SK-N-SH treated with all-trans-retinoic acid at 6 μM for 48 hours (cell line): Measurements from ENCODE around the gene OBSCN.

Source experiments
- ATAC-seq: fragments of 200-7000 bp; cut with Tn5 transposase; 3 replicates; pipeline ENCODE4 v1.9.1; 2020; ENCODE audit warnings: mild to moderate bottlenecking, moderate library complexity
- ARNTL ChIP-seq: fragments of 450-650 bp; formaldehyde crosslinking; IDR thresholded peaks from 2 replicates; pipeline ENCODE4 v1.5.0; 2020; ENCODE audit warnings: low read depth, mild to moderate bottlenecking, moderate library complexity, borderline replicate concordance
- BACH2 ChIP-seq: fragments of 250-450 bp; sonication (Bioruptor Pico); IDR thresholded peaks from 2 replicates; pipeline ENCODE4 v1.9.0; 2021; ENCODE audit warnings: mild to moderate bottlenecking, borderline replicate concordance
- CREB5 ChIP-seq: fragments of 250-450 bp; sonication (Bioruptor Pico); IDR thresholded peaks from 2 replicates; pipeline ENCODE4 v1.5.1; 2020; ENCODE audit warnings: low read depth, mild to moderate bottlenecking, moderate library complexity
- CSDC2 ChIP-seq: fragments of 250-450 bp; sonication (Bioruptor Pico); IDR thresholded peaks from 2 replicates; pipeline ENCODE4 v1.5.0; 2020; ENCODE audit warnings: mild to moderate bottlenecking, moderate library complexity
- ESRRG ChIP-seq: fragments of 250-450 bp; sonication (Bioruptor Pico); IDR thresholded peaks from 2 replicates; pipeline ENCODE4 v1.6.1; 2021; ENCODE audit warnings: mild to moderate bottlenecking
- GLIS3 ChIP-seq: fragments of 250-450 bp; sonication (Bioruptor Pico); IDR thresholded peaks from 2 replicates; pipeline ENCODE4 v1.5.0; 2020; ENCODE audit warnings: mild to moderate bottlenecking, moderate library complexity
- ISL1 ChIP-seq: fragments of 250-450 bp; sonication (Bioruptor Pico); IDR thresholded peaks from 2 replicates; pipeline ENCODE4 v2.1.2; 2022; ENCODE audit warnings: mild to moderate bottlenecking, moderate library complexity
- OSR1 ChIP-seq: fragments of 250-450 bp; sonication (Bioruptor Pico); IDR thresholded peaks from 2 replicates; pipeline ENCODE4 v1.8.0; 2022; ENCODE audit warnings: moderate library complexity, mild to moderate bottlenecking, inconsistent platforms
- POU6F1 ChIP-seq: fragments of 250-450 bp; sonication (Bioruptor Pico); IDR thresholded peaks from 2 replicates; pipeline ENCODE4 v1.8.0; 2021; ENCODE audit warnings: low read depth, mild to moderate bottlenecking, moderate library complexity, borderline replicate concordance
- PPARA ChIP-seq: fragments of 250-450 bp; sonication (Bioruptor Pico); IDR thresholded peaks from 2 replicates; pipeline ENCODE4 v1.5.0; 2020; ENCODE audit warnings: mild to moderate bottlenecking, borderline replicate concordance
- RARB ChIP-seq: fragments of 250-450 bp; sonication (Bioruptor Pico); IDR thresholded peaks from 2 replicates; pipeline ENCODE4 v1.8.0; 2021; ENCODE audit warnings: mild to moderate bottlenecking, moderate library complexity
- SNAI2 ChIP-seq: fragments of 250-450 bp; sonication (Bioruptor Pico); IDR thresholded peaks from 2 replicates; pipeline ENCODE4 v1.5.0; 2020; ENCODE audit warnings: mild to moderate bottlenecking, moderate library complexity
- TCF4 ChIP-seq: fragments of 250-450 bp; sonication (Bioruptor Pico); IDR thresholded peaks from 2 replicates; pipeline ENCODE4 v1.8.0; 2021; ENCODE audit warnings: mild to moderate bottlenecking, moderate library complexity, borderline replicate concordance
- TOX ChIP-seq: fragments of 250-450 bp; sonication (Bioruptor Pico); IDR thresholded peaks from 2 replicates; pipeline ENCODE4 v1.8.0; 2021; ENCODE audit warnings: mild to moderate bottlenecking, moderate library complexity, borderline replicate concordance
- ZFP3 ChIP-seq: fragments of 250-450 bp; sonication (Bioruptor Pico); IDR thresholded peaks from 2 replicates; pipeline ENCODE4 v1.5.0; 2020; ENCODE audit warnings: mild to moderate bottlenecking, moderate library complexity
- ZFP30 ChIP-seq: fragments of 450-650 bp; formaldehyde crosslinking; IDR thresholded peaks from 2 replicates; pipeline ENCODE4 v1.5.0; 2022; ENCODE audit warnings: mild to moderate bottlenecking, moderate library complexity
- ZNF565 ChIP-seq: fragments of 450-650 bp; formaldehyde crosslinking; conservative IDR thresholded peaks from 2 replicates; pipeline ENCODE4 v1.5.0; 2020; ENCODE audit warnings: low read depth, mild to moderate bottlenecking, moderate library complexity
- ZNF70 ChIP-seq: fragments of 450-650 bp; formaldehyde crosslinking; IDR thresholded peaks from 2 replicates; pipeline ENCODE4 v1.5.0; 2020; ENCODE audit warnings: mild to moderate bottlenecking, moderate library complexity
- ZNF8 ChIP-seq: fragments of 450-650 bp; formaldehyde crosslinking; IDR thresholded peaks from 2 replicates; pipeline ENCODE4 v1.5.0; 2020; ENCODE audit warnings: mild to moderate bottlenecking, moderate library complexity
- TF ChIP-seq, protein P1 (sequence below): fragments of 250-450 bp; sonication (Bioruptor Pico); IDR thresholded peaks from 2 replicates; pipeline ENCODE4 v1.5.0; 2020; ENCODE audit warnings: mild to moderate bottlenecking, moderate library complexity
- TF ChIP-seq, protein P2 (sequence below): fragments of 250-450 bp; sonication (Bioruptor Pico); IDR thresholded peaks from 2 replicates; pipeline ENCODE4 v1.5.1; 2021; ENCODE audit warnings: mild to moderate bottlenecking, moderate library complexity
- TF ChIP-seq, protein P3 (sequence below): fragments of 250-450 bp; sonication (Bioruptor Pico); IDR thresholded peaks from 2 replicates; pipeline ENCODE4 v1.8.0; 2020; ENCODE audit warnings: mild to moderate bottlenecking, moderate library complexity, borderline replicate concordance

OBSCN gene

DNA sequence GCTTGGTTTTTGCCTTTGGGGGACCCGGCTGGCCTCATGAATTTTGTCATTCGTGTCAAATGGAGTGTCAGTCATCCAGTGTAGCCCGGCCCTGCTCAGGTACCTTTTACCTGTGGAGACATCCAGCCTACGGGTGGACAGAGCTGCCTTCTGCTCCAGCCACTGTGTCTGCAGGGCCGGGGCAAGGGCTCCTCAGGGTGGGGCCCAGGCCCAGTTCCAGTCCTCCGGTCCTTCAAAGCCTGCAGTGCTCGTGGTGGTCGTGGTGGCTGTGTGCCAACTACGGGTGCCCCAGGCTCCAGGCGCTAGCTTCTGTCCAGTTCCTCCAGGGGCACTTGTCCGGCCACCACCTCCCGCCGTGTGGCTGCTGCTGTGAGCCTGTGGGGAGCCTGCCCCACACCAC, 144.0 kb downstream of the OBSCN start:
- ATAC-seq = no peak
- TF ChIP-seq ARNTL = no peak
- TF ChIP-seq, protein P1, sequence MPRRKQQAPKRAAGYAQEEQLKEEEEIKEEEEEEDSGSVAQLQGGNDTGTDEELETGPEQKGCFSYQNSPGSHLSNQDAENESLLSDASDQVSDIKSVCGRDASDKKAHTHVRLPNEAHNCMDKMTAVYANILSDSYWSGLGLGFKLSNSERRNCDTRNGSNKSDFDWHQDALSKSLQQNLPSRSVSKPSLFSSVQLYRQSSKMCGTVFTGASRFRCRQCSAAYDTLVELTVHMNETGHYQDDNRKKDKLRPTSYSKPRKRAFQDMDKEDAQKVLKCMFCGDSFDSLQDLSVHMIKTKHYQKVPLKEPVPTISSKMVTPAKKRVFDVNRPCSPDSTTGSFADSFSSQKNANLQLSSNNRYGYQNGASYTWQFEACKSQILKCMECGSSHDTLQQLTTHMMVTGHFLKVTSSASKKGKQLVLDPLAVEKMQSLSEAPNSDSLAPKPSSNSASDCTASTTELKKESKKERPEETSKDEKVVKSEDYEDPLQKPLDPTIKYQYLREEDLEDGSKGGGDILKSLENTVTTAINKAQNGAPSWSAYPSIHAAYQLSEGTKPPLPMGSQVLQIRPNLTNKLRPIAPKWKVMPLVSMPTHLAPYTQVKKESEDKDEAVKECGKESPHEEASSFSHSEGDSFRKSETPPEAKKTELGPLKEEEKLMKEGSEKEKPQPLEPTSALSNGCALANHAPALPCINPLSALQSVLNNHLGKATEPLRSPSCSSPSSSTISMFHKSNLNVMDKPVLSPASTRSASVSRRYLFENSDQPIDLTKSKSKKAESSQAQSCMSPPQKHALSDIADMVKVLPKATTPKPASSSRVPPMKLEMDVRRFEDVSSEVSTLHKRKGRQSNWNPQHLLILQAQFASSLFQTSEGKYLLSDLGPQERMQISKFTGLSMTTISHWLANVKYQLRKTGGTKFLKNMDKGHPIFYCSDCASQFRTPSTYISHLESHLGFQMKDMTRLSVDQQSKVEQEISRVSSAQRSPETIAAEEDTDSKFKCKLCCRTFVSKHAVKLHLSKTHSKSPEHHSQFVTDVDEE (CRISPR knock-in tag) = no peak

- TF ChIP-seq ESRRG (CRISPR knock-in tag) = no peak
- TF ChIP-seq BACH2 (CRISPR knock-in tag) = no peak
- no peak for TF ChIP-seq CSDC2 (CRISPR knock-in tag)
- TF ChIP-seq, protein P1 (CRISPR knock-in tag) = no peak
- TF ChIP-seq CREB5 (CRISPR knock-in tag) = no peak
- no peak for TF ChIP-seq ZNF70 (CRISPR knock-in tag)
- no peak for TF ChIP-seq TOX
- TF ChIP-seq SNAI2 (CRISPR knock-in tag) = no peak
- no peak for TF ChIP-seq ZNF8 (CRISPR knock-in tag)
- TF ChIP-seq, protein P2, sequence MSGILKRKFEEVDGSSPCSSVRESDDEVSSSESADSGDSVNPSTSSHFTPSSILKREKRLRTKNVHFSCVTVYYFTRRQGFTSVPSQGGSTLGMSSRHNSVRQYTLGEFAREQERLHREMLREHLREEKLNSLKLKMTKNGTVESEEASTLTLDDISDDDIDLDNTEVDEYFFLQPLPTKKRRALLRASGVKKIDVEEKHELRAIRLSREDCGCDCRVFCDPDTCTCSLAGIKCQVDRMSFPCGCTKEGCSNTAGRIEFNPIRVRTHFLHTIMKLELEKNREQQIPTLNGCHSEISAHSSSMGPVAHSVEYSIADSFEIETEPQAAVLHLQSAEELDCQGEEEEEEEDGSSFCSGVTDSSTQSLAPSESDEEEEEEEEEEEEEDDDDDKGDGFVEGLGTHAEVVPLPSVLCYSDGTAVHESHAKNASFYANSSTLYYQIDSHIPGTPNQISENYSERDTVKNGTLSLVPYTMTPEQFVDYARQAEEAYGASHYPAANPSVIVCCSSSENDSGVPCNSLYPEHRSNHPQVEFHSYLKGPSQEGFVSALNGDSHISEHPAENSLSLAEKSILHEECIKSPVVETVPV (CRISPR knock-in tag) = no peak
- TF ChIP-seq ARNTL = no peak
- no peak for TF ChIP-seq PPARA (CRISPR knock-in tag)
- TF ChIP-seq ZFP3 (CRISPR knock-in tag) = no peak
- no peak for TF ChIP-seq OSR1 (CRISPR knock-in tag)
- no peak for TF ChIP-seq ZFP30 (CRISPR knock-in tag)
- no peak for TF ChIP-seq ISL1 (CRISPR knock-in tag)
- TF ChIP-seq ZNF565 (CRISPR knock-in tag) = no peak
- no peak for ATAC-seq
Measured at GRCh38 chr1:228352677-228353481, 145.0 kb downstream of the OBSCN start.

- ATAC-seq = no peak
- TF ChIP-seq ZNF70 (CRISPR knock-in tag) (no peak), TOX (no peak), PPARA (CRISPR knock-in tag) (no peak), GLIS3 (CRISPR knock-in tag) (no peak), OSR1 (CRISPR knock-in tag) (no peak), CSDC2 (CRISPR knock-in tag) (no peak), ARNTL (no peak), TCF4 (no peak), SNAI2 (CRISPR knock-in tag) (no peak), RARB (CRISPR knock-in tag) (no peak), ISL1 (CRISPR knock-in tag) (no peak), POU6F1 (no peak), ZFP3 (CRISPR knock-in tag) (no peak), ZFP30 (CRISPR knock-in tag) (no peak)
- TF ChIP-seq, protein P3, sequence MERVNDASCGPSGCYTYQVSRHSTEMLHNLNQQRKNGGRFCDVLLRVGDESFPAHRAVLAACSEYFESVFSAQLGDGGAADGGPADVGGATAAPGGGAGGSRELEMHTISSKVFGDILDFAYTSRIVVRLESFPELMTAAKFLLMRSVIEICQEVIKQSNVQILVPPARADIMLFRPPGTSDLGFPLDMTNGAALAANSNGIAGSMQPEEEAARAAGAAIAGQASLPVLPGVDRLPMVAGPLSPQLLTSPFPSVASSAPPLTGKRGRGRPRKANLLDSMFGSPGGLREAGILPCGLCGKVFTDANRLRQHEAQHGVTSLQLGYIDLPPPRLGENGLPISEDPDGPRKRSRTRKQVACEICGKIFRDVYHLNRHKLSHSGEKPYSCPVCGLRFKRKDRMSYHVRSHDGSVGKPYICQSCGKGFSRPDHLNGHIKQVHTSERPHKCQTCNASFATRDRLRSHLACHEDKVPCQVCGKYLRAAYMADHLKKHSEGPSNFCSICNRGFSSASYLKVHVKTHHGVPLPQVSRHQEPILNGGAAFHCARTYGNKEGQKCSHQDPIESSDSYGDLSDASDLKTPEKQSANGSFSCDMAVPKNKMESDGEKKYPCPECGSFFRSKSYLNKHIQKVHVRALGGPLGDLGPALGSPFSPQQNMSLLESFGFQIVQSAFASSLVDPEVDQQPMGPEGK (CRISPR knock-in tag) = no peak
- TF ChIP-seq, protein P2 (CRISPR knock-in tag) = no peak
Measured at GRCh38 chr1:228353601-228354371, 145.9 kb downstream of the OBSCN start.
